ENCODE measurements around the gene ACOT11. TPM values are rescaled to one million over a fixed set of nuclear protein-coding genes. Genes with fewer than 3 reads are reported as not detected.

The ACOT11 gene
- total RNA-seq, 1 donor from 2014 or later, result 5.0 TPM

- Histone ChIP-seq H3K36me3 (no peaks in the 10 kb centered on the region), H3K4me3 (no peak overlapping the region), H3K4me1 (peaks cover 11% of the 10 kb centered on the region), H3K27ac (no peak overlapping the region), H3K27me3 (no peaks in the 10 kb centered on the region), H3K9me3 (no peaks in the 10 kb centered on the region)
- intact Hi-C loops (cut with DNase I), result no loop called here
- no peak for DNase-seq
- TF ChIP-seq CTCF (IDR thresholded peaks at IDR 0.05), result no peak
- no peak for ATAC-seq
Measured at GRCh38 chr1:54583307-54583686, 35.3 kb downstream of the ACOT11 start.

- no peaks in the 10 kb centered on the region for H3K9me3 ChIP-seq
- intact Hi-C loops (cut with DNase I), result no loop called here
- H3K36me3 ChIP-seq, result no peaks in the 10 kb centered on the region
- ATAC-seq (no peak), DNase-seq (no peak)
- no peak overlapping the region for H3K4me3 ChIP-seq
- TF ChIP-seq CTCF (IDR thresholded peaks at IDR 0.05), result no peak
- no peaks in the 10 kb centered on the region for H3K27me3 ChIP-seq
- H3K27ac ChIP-seq, result no peak overlapping the region
- H3K4me1 ChIP-seq, result peaks cover 11% of the 10 kb centered on the region
Measured at GRCh38 chr1:54583871-54584270, 35.8 kb downstream of the ACOT11 start.

GRCh38 chr1:54584575-54584974, 36.5 kb downstream of the ACOT11 start:
- ATAC-seq (no peak), DNase-seq (no peak)
- H3K36me3 ChIP-seq, result no peaks in the 10 kb centered on the region
- TF ChIP-seq CTCF (IDR thresholded peaks at IDR 0.05), result no peak
- peaks cover 11% of the 10 kb centered on the region for H3K4me1 ChIP-seq
- H3K27ac ChIP-seq, result no peak overlapping the region
- no peaks in the 10 kb centered on the region for H3K9me3 ChIP-seq
- no peaks in the 10 kb centered on the region for H3K27me3 ChIP-seq
- no peak overlapping the region for H3K4me3 ChIP-seq
- intact Hi-C loops (cut with DNase I), result no loop called here

- Histone ChIP-seq H3K4me1 (peaks cover 11% of the 10 kb centered on the region), H3K27ac (no peak overlapping the region), H3K9me3 (no peaks in the 10 kb centered on the region), H3K36me3 (no peaks in the 10 kb centered on the region), H3K27me3 (no peaks in the 10 kb centered on the region), H3K4me3 (no peak overlapping the region)
- DNase-seq (no peak), ATAC-seq (no peak)
- intact Hi-C loops (cut with DNase I), result no loop called here
- no peak for TF ChIP-seq CTCF (IDR thresholded peaks at IDR 0.05)
Measured at GRCh38 chr1:54585181-54586066, 37.4 kb downstream of the ACOT11 start.

GRCh38 chr1:54588377-54588776, 40.3 kb downstream of the ACOT11 start:
- H3K36me3 ChIP-seq, result no peaks in the 10 kb centered on the region
- H3K4me1 ChIP-seq, result no peaks in the 10 kb centered on the region
- ATAC-seq (no peak), DNase-seq (no peak)
- H3K27me3 ChIP-seq, result no peaks in the 10 kb centered on the region
- no peaks in the 10 kb centered on the region for H3K9me3 ChIP-seq
- intact Hi-C loops (cut with DNase I), result no loop called here
- H3K27ac ChIP-seq, result no peak overlapping the region
- no peak for TF ChIP-seq CTCF (IDR thresholded peaks at IDR 0.05)
- no peak overlapping the region for H3K4me3 ChIP-seq
